HEK293 (cell line): ENCODE data around the gene ANKRD31.

Experiments used
- CTCF ChIP-seq: fragments of 450-650 bp; formaldehyde crosslinking; IDR thresholded peaks from 2 replicates; pipeline ENCODE4 v1.5.1; 2016; ENCODE audit warnings: missing biosample characterization, missing genetic modification characterization
- KLF1 ChIP-seq: fragments of 450-650 bp; formaldehyde crosslinking; IDR thresholded peaks from 2 replicates; pipeline ENCODE4 v1.5.1; 2016; ENCODE audit warnings: missing biosample characterization, missing genetic modification characterization
- MZF1 ChIP-seq: fragments of 450-650 bp; formaldehyde crosslinking; IDR thresholded peaks from 2 replicates; pipeline ENCODE4 v1.5.1; 2017; ENCODE audit warnings: missing biosample characterization, missing genetic modification characterization, borderline replicate concordance
- ZFHX2 ChIP-seq: fragments of 450-650 bp; formaldehyde crosslinking; conservative IDR thresholded peaks from 2 replicates; pipeline ENCODE4 v1.5.1; 2016; ENCODE audit warnings: missing biosample characterization, missing genetic modification characterization
- ZNF121 ChIP-seq: fragments of 450-650 bp; formaldehyde crosslinking; IDR thresholded peaks from 2 replicates; pipeline ENCODE4 v1.5.1; 2016; ENCODE audit warnings: missing biosample characterization, missing genetic modification characterization
- ZNF830 ChIP-seq: fragments of 450-650 bp; IDR thresholded peaks from 2 replicates; pipeline ENCODE4 v1.5.0; 2018; ENCODE audit warnings: missing biosample characterization, missing genetic modification characterization, low read depth, mild to moderate bottlenecking, moderate library complexity

- no peak for TF ChIP-seq ZNF830 (tag by site-specific recombination)
- no peak for TF ChIP-seq KLF1 (tag by site-specific recombination)
- no peak for TF ChIP-seq ZFHX2 (tag by site-specific recombination)
- TF ChIP-seq MZF1 (tag by site-specific recombination) = no peak
- no peak for TF ChIP-seq ZNF121 (tag by site-specific recombination)
- no peak for TF ChIP-seq CTCF (tag by site-specific recombination)
Observed at GRCh38 chr5:75214409-75214808, 22.3 kb downstream of the ANKRD31 start.
